SK-N-DZ (cell line): ENCODE results near the gene KCNK17. TPM values are rescaled to one million over a fixed set of nuclear protein-coding genes. Genes with fewer than 3 reads are reported as not detected.

ENCODE experiments used
- DNase-seq: peaks from one replicate; pipeline ENCODE4 v3.0.0-alpha.2; 2015; ENCODE audit warnings: low spot score
- polyA plus RNA-seq, 2 experiments: library from polyadenylated mRNA; depleted of rRNA; stranded (reverse); fragments of >200 nt; gene quantifications; 2 replicates each; pipeline ENCODE4 v1.2.3, GENCODE V29; 2014

Gene KCNK17
- polyA plus RNA-seq (2014; cell fraction: cytosol; rRNA removed) = not detected in 2 replicates
- not detected in 2 replicates for polyA plus RNA-seq (2014; cell fraction: nucleus; rRNA removed)

DNA sequence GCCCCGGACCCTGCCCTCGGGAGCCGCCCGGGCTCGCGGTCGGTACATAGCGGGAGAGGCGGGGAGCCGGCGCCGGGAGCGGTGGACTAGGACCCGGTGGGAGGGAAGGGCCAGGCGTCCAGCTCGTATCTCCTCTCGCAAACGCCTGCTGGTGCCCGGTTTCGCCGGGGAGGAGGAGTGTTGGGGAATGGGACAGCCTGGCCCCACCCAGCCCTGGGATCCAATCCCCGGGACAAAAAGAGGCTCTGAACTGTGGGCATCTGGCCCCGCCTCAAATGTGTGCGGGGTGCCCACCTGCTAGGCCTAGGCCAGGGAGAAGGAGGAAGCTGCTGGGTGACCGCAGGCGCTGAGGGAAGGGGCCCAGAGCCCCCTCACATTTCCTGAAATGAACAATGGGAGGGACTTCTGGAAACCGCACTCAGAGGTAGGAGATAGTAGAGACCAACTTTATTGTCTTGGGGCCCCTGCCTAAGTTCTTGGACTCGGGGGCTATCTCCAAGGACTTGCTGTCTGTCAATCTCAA lies at the start of gene KCNK17:
Gene KCNK17 (minus strand): TSS at position 147 of the 523 bp plus-strand sequence. CDS start 99 bp downstream, at position 48.
- no peak for DNase-seq

DNA sequence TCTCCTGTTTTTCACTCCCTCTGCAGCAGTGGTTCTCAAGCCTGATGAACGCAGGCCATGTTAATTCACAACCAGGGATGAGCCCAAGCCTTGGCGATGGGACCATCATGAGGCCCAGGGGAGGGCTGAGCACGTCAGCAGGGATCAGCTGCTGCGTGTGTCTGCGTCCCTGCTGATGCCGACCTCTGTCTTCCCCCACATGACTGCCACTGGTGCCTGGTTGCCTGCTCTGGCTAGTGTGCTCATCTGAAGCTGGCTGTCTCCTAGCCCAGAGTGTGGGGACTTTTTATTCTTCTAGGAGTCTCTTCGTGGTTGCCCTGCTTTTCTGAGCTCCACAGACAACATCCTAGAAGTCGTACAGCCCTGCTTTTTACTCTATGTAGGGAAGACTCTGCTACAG lies 49.1 kb upstream of the KCNK17 start:
- DNase-seq = no peak

DNA sequence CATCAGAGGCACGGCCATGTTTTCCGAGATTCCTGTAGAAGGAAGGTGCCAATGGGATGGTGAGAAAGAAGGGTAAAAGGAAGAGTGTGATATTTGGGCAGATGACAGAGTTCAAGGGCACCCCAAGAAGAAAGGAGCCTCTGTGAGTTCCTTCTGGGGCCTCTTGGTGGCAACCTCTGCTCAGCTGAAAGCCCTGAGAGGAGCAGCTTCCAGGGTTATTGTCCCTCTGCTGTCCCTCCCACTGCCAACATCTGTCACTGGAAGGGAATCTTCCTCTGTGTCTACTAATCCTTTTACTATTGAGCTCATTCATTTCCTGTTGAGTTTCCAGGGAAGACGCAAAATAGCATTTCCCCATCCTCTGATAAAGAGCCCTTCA lies 48.3 kb upstream of the KCNK17 start:
- no peak for DNase-seq

- peak; percentile 65 for DNase-seq
Measured at GRCh38 chr6:39361657-39362486, 47.7 kb upstream of the KCNK17 start.

- no peak for DNase-seq
Measured at GRCh38 chr6:39360378-39360777, 46.2 kb upstream of the KCNK17 start.

GRCh38 chr6:39357998-39358686 lies 43.9 kb upstream of the KCNK17 start:
- DNase-seq = no peak

DNA sequence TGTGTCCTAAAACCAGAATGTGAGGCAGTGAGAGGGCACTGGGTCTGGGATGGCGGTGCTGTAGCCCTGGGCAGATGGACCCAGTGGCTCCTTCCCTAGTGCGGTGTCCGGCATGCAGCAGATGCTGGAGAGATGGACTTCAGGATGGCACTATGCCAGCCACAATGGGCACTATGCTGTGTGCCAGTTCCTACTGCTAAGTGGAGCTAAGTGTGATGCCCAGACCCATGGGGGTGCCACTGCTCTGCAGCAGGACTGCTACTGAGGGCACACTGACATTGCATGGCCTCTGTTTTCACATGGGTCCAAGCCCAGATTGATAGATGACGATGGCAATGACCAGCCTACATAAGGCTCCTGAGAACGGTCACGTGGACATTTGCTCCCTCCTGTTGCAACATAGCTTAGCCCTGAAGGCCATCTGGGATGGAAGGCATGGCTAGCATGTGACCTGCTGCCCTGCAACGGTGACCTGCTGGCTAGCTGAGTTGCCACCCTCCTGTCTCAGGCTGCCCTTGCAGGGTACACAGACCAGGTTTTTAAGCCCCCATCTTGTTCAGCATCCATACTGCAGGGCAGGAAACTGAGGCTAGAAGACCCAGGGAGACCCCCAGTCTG lies 39.6 kb upstream of the KCNK17 start:
- no peak for DNase-seq

GRCh38 chr6:39350723-39351505 lies 36.7 kb upstream of the KCNK17 start:
- no peak for DNase-seq

GRCh38 chr6:39348740-39349139 lies 34.5 kb upstream of the KCNK17 start:
- DNase-seq = no peak

DNA sequence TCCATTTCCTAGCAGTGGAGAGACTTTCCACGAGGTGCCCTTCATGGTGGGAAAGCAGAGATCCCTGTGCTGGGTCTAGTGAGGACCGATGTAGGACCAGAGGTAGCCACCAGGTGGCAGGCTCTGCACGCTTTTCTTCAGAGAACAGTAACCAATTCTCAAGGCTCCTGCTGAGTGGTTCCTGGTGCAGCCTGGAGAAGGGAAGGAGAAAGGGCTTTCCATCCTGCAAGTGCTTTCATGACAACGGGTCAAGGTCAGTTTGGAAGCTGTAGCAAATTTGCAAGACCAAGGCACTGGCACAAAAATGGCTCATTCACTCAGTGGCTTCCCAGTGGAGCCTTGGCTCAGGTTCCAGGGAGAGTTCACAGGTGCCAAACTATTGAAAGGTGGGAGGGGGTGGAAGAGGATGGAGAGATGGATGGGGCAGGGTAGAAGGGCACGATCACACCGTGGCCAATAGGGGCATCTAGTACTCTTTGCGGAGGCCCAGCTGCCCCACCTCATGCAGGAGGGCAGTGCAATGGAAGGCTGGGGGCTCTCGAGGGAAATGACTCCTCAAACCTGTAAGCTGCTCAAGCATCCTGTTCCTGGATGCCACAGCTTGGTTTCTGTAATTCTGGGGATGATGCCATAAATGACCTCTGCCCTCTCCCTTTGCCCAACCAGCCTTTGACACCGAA lies 33.8 kb upstream of the KCNK17 start:
- peak; percentile 55 for DNase-seq

- no peak for DNase-seq
Measured at GRCh38 chr6:39347206-39347605, 33.0 kb upstream of the KCNK17 start.

DNA sequence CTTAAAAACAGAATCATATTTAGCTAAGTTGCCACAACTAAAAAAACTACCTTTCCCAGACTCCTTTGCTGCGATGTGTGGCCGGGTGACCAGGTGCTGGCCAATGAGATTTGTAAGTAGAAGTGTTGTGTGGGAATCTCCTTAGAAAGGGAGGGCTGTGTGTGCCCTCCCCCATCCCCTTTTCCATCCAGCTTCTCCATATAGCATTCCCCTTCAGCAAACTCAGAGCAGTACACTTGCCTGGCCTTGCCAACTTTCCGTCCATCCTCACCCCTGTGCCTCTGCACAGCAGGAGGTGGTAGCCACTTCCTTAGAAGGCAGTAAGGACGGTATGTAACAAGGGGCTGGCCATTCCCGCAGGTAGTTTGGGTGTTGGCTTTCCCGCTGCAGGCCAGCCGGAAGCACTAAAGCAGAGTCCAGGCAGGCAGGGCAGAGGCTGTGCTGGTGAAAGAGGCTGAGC lies 30.6 kb upstream of the KCNK17 start:
- DNase-seq = no peak

- no peak for DNase-seq
Measured at GRCh38 chr6:39343396-39343870, 29.2 kb upstream of the KCNK17 start.

- no peak for DNase-seq
Measured at GRCh38 chr6:39342692-39343395, 28.6 kb upstream of the KCNK17 start.

DNA sequence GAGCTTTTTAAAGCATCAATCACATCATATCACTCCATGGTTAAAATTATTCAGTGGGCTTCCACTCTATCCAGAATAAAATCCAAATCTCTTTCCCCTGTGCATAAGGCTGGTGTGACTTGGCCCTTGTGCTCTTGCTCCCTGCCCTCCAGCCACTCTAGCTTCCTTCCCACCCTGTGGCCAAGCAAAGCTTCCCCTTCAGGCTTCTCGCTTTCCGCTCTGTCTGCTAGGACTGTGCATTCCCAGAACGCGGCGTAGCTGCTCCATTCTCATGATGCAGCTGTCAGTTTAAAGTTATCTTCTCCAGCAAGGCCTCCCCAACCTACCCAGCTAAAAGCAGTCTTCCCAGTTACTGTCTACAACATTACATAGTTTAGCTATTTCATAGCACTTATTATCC lies 27.7 kb upstream of the KCNK17 start:
- no peak for DNase-seq

GRCh38 chr6:39341352-39341751 lies 27.1 kb upstream of the KCNK17 start:
- DNase-seq = no peak

- no peak for DNase-seq
Measured at GRCh38 chr6:39339868-39340550, 25.8 kb upstream of the KCNK17 start.

DNA sequence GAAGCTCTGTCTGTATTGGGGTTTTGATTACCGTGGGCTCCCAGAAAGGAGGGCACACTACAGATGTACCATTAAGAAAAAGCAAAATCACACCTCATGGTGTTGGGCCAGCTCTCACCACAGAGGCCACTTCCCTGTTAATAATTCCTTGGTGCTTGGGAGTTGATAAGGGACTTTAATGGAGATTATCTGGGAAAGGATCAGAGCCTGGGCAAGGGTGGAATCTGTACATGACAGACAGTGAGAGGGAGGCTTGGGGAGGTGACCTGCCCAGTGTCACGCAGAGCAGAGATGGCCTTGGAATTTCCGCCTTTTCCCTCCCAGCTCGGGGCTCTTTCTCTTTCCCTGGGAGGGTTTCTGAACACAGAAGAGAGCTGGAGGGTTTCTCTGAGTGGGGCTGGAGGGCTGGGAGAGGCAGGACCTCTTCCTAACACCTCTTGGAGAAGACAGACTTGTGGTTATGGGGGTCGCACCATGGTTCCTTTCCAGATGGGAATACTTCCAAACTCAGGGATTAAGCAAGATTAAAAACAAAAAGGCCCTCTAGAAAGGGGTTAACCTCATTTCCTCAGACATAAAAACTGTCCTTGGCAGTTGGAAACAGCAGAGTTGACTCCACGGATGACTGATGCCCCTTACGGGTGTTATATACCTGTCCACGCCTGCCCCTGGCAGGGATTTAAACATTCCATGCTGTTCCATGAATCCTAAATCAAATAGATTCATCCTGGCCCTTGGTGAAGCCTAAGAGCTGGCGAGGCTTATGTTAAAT lies 25.1 kb upstream of the KCNK17 start:
- DNase-seq = no peak
